Nucleus accumbens (tissue), 56 donors: Measurements from ENCODE around the gene PLXNB3.

Source experiments
- DNase-seq, 56 donors: peaks; one replicate each; lab custom pipeline; 2025; lab: John Stamatoyannopoulos, UW

PLXNB3 gene

GRCh38 chrX:153749017-153749416 is 15.0 kb upstream of the PLXNB3 start:
- DNase-seq: peak in 7 of 56 donors; percentile 6 to 60 (median 24)

DNA sequence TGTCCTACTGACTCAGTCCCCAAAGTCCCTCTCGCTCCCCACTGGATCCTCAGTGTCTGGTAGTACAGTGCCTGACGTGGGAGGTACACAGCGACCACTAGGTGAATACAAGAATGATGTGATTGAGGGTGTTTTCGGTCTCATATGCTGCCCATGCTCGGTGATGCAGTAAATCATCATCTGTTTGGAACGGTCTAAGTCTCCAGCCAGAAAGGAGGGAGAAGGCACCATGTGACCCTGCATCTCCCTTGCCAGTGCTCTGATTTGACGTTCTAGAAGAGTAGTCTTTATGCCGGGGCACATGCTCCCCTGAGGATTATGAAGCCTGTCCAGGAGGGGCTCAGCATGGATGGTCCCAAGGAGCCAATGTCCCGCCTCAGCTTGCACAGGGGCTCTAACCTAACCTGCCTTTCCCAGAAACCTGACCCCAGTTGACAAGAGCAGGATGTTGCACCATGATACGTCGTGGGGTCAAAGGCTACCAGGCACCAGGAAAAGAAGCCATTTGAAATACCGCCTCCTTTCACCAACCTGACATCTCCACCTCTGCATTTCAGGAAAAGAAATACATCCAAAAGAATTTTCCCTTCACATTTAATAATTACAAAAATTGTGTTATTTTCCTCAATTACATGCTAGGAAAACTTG is 13.8 kb upstream of the PLXNB3 start:
- DNase-seq: no peak

DNA sequence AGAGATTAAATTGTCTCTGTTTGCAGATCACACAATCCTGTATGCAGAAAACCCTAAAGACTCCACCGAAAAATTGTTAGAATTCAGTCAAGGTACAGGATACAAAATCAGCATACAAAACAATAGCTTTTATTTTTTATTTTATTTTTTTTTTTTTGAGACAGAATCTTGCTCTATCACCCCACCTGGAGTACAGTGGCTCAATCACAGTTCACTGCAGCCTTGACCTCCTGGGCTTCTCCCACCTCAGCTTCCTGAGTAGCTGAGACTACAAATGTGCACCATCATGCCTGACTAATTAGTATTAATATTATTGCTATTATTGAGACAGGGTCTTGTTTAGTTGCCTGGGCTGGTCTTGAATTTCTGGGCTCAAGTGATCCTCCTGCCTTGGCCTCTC is 8.9 kb upstream of the PLXNB3 start:
- no peak for DNase-seq

DNA sequence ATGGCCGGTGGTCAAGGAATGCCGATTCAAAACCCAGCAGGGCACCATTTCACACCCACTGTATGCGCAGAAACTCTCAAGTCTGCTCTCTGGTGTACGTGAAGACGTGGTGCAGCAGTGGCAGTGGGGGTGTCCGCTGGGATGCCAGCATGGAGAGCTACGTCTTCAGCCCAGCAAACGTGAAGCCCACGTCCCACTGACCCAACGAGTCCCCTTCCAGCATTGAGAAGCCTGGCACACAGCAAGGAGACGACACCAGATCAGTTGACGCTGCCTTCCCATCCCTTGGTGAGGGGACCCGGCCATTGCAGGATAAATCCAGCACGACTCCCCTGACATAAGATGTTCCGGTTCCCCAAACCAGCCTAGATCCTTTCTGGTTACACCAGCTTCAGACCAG is 2.2 kb upstream of the PLXNB3 start:
- no peak for DNase-seq

DNA sequence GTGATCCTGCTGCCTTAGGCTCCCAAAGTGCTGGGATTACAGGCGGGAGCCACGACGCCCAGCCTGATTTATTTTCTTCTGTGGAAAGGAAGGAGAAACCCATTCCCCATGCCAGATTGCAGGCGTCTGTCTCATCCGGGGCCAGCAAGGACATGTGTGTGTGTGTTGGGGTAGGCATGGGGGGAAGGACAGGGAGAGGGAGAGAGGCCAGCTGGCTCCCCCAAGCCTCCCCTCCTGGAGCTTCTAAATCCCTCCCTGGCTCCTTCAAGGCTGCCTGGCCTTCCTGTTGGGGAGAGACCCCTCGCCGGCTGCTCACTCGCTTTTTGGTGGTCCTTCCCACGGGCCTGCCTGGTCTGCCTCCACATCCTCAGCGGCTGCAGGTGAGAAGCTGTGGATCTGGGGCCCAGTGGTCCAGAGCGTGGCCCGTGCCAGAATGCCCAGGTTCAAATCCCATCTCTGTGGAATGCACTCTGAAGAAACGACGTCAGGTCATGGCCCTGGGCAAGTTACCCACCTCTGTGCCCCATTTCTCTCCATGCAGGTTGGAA is 1.3 kb upstream of the PLXNB3 start:
- no peak for DNase-seq

DNA sequence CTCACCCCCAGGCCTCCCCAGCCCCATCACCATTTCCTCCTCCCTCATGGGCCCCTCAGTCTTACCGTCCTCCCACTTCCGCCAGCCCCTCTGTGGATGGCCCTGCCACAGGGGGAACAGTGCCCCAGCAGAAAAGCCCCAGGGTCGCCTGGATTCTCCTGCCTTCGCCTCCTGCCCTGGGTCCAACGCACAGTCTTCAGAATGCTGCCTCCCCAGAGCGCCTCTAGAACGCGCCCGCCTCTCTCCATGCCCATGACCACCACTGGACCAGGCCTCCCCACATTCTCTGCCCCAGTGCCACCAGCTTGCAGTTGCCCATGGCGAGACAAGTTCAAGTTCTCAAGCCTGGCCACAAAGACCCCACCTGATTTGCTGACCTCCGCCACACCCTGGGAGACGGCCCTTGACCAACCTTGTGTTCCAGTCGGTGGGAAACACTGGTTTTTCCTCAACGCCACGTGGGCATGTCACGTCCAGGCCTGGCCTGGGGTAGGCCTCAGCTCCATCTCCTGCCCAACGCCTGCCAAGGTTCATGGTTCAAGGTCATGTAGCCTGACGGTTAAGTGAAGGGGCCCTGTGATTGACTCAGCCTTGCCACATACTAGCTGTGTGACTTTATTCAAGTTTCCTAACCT is 634 bp upstream of the PLXNB3 start:
- DNase-seq: no peak

- DNase-seq: peak in 2 of 56 donors; percentile 31 to 93
Observed at GRCh38 chrX:153764786-153765137, 713 bp downstream of the PLXNB3 start.

DNA sequence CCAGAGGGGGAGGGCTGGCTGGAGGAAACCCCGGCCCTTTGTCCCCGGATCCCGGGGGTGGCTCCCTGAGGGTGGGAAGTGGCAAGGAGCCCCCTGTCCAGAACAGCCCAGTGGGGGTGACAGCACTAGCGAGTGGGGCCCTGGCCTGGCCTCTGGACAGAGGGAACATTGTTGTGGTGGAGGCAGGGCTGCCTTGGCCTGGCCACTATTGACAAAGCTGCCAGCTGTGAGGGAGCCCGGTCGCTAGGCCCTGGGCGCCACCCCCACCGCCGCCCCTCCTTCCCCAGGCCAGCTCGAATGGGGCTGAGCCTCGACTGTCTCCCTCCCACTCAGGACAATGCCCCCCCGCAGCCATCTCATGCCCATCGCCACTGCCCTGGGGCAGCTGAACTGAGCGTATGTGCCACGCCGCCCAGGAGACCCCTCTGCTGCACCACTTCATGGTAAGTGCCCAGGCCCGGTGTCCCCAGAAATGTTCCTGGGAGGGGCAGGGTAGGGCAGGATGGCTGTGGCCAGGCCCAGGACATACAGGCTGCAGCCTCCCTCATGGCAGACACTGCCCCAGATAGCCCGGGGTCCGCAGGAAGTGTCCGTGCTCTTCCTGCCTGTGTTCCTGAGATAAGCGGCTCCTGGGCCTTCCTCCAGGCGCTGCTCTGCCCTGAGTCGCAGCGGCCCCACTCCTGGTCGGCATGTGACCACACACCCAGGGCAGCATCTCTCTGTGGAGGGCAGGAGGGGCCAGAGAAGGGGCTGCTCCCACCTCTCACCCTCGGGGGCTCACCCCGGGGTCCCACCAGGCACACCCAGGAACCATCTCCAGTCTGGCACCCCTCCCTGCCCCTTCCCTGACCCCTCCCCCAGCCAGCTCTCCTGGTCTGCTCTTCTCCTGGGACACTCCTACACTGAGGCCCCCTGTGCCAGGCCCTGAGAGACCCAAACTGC is 1.4 kb downstream of the PLXNB3 start:
- peak in 55 of 56 donors; percentile 35 to 98 (median 89) for DNase-seq

DNA sequence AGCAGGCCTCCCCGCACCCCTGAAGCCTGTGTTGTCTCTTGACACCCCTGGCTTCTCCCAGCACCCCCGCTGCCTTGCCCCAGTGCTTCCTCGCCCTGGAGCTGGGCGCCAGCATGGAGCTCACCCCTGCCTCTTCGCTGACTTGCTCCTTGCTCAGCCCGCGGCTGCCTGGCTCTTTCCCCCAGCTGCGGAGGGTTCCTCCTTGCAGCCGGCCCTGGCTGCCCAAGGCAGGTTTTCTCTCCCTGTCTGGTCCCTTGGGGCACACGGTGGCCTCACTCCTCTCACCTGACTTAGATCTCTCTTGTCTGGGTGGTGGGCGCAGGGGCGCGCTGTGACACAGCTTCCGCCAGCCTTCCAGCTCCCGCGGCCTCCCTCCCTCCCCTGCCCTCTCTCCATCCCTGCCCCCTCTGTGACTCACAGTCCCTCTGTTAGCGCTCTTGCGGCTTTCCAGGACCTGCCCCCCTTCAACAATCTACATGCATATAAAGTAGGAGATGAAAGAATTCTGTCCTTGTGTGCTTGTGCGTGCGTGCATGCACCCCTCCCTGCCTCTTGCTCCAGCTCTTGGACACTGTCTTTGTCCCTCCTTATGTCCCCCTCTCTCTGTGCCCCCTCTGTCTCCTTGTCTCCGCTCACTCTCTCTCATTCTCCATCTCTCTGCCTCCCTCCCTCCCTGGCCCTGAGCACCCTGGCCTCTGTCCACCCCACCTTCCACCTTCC is 2.2 kb downstream of the PLXNB3 start:
- peak in 37 of 56 donors; percentile 9 to 81 (median 42) for DNase-seq

- DNase-seq: no peak
Observed at GRCh38 chrX:153766871-153767673, 3.0 kb downstream of the PLXNB3 start.

DNA sequence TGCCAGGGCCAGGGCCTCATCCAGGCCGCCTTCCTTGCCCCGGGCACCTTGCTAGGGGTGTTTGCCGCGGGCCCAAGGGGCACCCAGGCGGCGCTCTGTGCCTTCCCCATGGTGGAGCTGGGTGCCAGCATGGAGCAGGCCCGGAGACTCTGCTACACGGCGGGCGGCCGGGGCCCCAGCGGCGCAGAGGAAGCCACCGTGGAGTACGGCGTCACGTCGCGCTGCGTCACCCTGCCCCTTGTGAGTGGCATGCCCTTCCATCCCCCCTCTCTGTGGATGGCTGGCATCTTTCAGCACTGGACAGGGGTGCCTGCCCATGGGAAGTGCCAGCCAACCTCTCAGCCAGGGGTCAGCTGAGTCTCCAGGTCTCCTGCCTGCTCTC is 3.6 kb downstream of the PLXNB3 start:
- no peak for DNase-seq

DNA sequence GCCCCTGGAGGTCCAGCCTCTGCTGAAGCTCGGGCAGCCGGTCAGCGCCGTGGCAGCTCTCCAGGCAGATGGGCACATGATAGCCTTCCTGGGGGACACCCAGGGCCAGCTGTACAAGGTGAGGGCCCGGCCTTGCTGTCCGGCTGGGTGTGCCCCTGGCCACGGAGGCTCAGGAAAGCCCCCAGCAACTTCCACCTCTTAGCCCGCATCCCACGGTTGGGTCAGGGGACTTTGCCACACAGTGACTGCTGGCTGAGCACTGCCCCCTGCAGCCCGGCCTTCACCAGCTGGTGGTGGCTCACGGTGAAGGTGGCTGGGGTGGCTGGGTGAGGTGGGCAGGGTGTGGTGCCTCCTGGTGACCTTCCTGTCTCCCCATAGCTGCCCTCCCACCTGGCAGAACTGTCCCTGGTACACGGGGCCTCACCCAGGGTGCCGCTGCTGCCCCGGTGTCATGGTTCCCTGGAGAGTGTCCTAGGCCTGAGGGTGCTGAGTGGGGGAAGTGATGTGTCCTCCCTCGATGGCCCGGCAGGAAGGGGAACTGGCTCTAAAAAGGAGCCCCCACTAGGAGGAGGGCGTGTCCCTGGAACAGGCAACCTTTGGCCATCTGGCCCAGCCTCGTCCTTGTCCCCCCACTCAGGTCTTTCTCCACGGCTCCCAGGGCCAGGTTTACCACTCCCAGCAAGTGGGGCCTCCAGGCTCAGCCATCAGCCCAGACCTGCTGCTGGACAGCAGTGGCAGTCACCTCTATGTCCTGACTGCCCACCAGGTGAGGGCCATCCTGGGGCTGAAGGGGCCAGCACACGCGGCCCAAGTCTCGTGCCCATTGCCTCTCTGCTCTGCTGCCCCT is 4.5 kb downstream of the PLXNB3 start:
- DNase-seq: no peak

DNA sequence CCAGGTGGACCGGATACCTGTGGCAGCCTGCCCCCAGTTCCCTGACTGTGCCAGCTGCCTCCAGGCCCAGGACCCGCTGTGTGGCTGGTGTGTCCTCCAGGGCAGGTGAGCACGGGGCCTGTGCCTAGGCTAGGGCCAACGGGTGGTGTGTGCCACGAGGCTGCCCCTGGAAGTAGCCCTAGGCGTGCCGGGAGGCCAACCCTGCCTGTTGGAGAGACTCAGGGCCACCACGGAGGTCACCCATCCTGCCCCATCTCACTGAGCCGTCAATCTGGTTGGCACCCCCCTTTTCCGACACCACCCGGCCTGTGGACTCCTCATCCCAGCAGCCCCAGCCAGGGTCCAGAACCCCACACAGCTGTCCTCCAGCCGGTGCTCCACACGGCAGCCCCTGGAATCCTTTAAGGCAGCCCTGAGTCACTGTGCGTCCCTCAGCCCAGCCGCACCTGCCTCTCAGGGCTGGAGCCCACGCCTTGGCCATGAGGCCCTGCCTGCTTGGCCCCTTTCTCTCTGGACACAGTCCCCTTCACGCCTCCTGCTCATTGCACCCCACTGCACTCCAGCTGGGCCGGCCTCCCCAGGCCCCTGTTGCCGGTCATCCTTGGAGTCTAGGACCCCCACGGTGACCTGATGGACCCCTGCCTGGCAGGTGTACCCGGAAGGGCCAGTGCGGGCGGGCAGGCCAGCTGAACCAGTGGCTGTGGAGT is 5.3 kb downstream of the PLXNB3 start:
- no peak for DNase-seq

DNA sequence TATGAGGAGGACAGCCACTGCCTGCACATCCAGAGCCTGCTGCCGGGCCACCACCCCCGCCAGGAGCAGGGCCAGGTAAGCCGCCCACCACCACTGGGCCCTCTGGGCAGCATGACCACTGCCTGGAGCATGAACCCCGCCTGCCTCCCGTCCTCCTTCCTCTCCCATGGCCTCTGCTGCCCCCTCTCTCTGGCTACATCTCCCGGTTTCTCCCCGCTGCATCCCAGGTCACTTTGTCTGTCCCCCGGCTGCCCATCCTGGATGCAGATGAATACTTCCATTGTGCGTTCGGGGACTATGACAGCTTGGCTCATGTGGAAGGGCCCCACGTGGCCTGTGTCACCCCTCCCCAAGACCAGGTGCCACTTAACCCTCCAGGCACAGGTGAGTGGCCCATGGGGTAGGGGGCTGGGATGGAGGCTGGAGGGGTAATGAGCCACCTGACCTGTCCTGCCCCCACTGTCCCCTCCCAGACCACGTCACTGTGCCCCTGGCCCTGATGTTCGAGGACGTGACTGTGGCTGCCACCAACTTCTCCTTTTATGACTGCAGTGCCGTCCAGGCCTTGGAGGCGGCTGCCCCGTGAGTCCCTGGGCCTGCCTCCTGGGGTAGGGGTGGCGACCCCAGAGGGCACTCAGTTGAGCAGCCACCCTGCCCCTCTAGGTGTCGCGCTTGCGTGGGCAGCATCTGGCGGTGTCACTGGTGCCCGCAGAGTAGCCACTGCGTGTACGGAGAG is 6.0 kb downstream of the PLXNB3 start:
- peak in 4 of 56 donors; percentile 21 to 46 (median 31) for DNase-seq

DNA sequence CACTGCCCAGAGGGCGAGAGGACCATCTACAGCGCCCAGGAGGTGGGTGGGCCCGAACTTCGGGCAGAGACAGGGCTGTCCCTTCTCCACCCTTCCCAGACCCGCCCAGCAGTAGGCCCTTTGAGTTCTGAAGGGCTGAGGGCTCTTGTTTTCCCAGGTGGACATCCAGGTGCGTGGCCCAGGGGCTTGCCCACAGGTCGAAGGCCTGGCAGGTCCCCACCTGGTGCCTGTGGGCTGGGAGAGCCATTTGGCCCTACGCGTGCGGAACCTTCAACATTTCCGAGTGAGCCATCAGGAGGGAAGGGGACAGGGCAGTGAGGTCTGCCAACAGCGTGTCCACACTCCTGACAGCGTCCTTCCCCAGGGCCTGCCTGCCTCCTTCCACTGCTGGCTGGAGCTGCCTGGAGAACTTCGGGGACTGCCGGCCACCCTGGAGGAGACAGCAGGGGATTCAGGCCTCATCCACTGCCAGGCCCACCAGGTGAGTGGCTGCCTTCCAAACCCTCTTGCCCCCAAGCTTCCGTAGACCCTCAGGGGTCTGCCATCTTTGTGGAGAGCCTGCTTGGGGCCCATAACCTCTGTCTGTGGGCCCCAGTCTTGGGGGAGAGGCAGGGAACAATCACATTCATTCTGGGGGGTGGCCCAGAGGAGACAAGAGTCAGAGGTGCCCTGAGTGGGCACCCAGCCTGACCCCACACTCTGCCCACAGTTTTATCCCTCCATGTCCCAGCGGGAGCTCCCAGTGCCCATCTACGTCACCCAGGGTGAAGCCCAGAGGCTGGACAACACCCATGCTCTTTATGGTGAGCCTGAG is 6.8 kb downstream of the PLXNB3 start:
- DNase-seq: no peak
